HUES6 (cell line): ENCODE measurements around the gene RBMS1.

ENCODE experiments used
- H3K27ac ChIP-seq: 2 replicates; pipeline ENCODE4 v1.7.0; 2013; ENCODE audit warnings: low read depth, mild to moderate bottlenecking, low read length, inconsistent platforms
- H3K27me3 ChIP-seq: 2 replicates; pipeline ENCODE4 v1.6.1; 2013; ENCODE audit warnings: low read length; ENCODE audit not compliant: control insufficient read depth, insufficient read depth
- H3K36me3 ChIP-seq: 2 replicates; pipeline ENCODE4 v1.6.1; 2013; ENCODE audit warnings: low read length; ENCODE audit not compliant: control insufficient read depth, insufficient read depth
- H3K4me1 ChIP-seq: 2 replicates; pipeline ENCODE4 v1.6.1; 2013; ENCODE audit warnings: low read length; ENCODE audit not compliant: control insufficient read depth, insufficient read depth
- H3K4me3 ChIP-seq: 2 replicates; pipeline ENCODE4 v1.5.1; 2013; ENCODE audit warnings: low read depth, low read length
- H3K9ac ChIP-seq: one replicate; pipeline ENCODE4 v1.6.1; 2013; ENCODE audit warnings: mild to moderate bottlenecking, low read length
- H3K9me3 ChIP-seq: 2 replicates; pipeline ENCODE4 v1.6.1; 2013; ENCODE audit warnings: low read depth, low read length; ENCODE audit not compliant: control insufficient read depth, insufficient read depth

RBMS1 gene

GRCh38 chr2:160264308-160264707 is 229.3 kb downstream of the RBMS1 start:
- H3K27ac ChIP-seq: no peak overlapping the region
- H3K9me3 ChIP-seq: no peaks in the 10 kb centered on the region
- H3K4me3 ChIP-seq: no peak overlapping the region
- peaks cover 2% of the 10 kb centered on the region; the same call in 1 of the 2 replicates for H3K4me1 ChIP-seq
- H3K9ac ChIP-seq: no peak overlapping the region
- H3K27me3 ChIP-seq: peaks cover 7% of the 10 kb centered on the region
- H3K36me3 ChIP-seq: no peaks in the 10 kb centered on the region

- no peak overlapping the region for H3K27ac ChIP-seq
- H3K36me3 ChIP-seq: no peaks in the 10 kb centered on the region
- no peak overlapping the region for H3K9ac ChIP-seq
- no peaks in the 10 kb centered on the region for H3K9me3 ChIP-seq
- H3K27me3 ChIP-seq: no peaks in the 10 kb centered on the region
- peaks cover 5% of the 10 kb centered on the region; the same call in 1 of the 2 replicates for H3K4me1 ChIP-seq
- H3K4me3 ChIP-seq: no peak overlapping the region
Measured at GRCh38 chr2:160261732-160262131, 231.9 kb downstream of the RBMS1 start.

- Histone ChIP-seq H3K27ac (no peak overlapping the region), H3K9ac (no peak overlapping the region), H3K9me3 (no peaks in the 10 kb centered on the region), H3K36me3 (no peaks in the 10 kb centered on the region), H3K27me3 (no peaks in the 10 kb centered on the region), H3K4me1 (peaks cover 5% of the 10 kb centered on the region; the same call in 1 of the 2 replicates), H3K4me3 (no peak overlapping the region)
Measured at GRCh38 chr2:160258492-160258805, 235.2 kb downstream of the RBMS1 start.

- Histone ChIP-seq H3K9me3 (no peaks in the 10 kb centered on the region), H3K4me3 (no peak overlapping the region), H3K36me3 (no peaks in the 10 kb centered on the region), H3K4me1 (peaks cover 5% of the 10 kb centered on the region; the same call in 1 of the 2 replicates), H3K27ac (no peak overlapping the region), H3K9ac (no peak overlapping the region), H3K27me3 (no peaks in the 10 kb centered on the region)
Measured at GRCh38 chr2:160257743-160258491, 235.7 kb downstream of the RBMS1 start.

- no peaks in the 10 kb centered on the region for H3K9me3 ChIP-seq
- no peak overlapping the region for H3K4me3 ChIP-seq
- no peak overlapping the region for H3K27ac ChIP-seq
- no peaks in the 10 kb centered on the region for H3K27me3 ChIP-seq
- H3K36me3 ChIP-seq: no peaks in the 10 kb centered on the region
- no peak overlapping the region for H3K9ac ChIP-seq
- H3K4me1 ChIP-seq: peaks cover 5% of the 10 kb centered on the region; the same call in 1 of the 2 replicates
Measured at GRCh38 chr2:160257041-160257742, 236.4 kb downstream of the RBMS1 start.

- no peaks in the 10 kb centered on the region for H3K9me3 ChIP-seq
- H3K36me3 ChIP-seq: no peaks in the 10 kb centered on the region
- no peak overlapping the region for H3K9ac ChIP-seq
- H3K27ac ChIP-seq: no peak overlapping the region
- peaks cover 5% of the 10 kb centered on the region; the same call in 1 of the 2 replicates for H3K4me1 ChIP-seq
- H3K4me3 ChIP-seq: no peak overlapping the region
- H3K27me3 ChIP-seq: no peaks in the 10 kb centered on the region
Measured at GRCh38 chr2:160256507-160256906, 237.1 kb downstream of the RBMS1 start.

GRCh38 chr2:160255408-160255807 is 238.2 kb downstream of the RBMS1 start:
- Histone ChIP-seq H3K36me3 (no peaks in the 10 kb centered on the region), H3K9me3 (no peaks in the 10 kb centered on the region), H3K27ac (no peak overlapping the region), H3K9ac (no peak overlapping the region), H3K27me3 (no peaks in the 10 kb centered on the region), H3K4me1 (peaks cover 5% of the 10 kb centered on the region; the same call in 1 of the 2 replicates), H3K4me3 (no peak overlapping the region)

GRCh38 chr2:160254189-160254762 is 239.3 kb downstream of the RBMS1 start:
- no peak overlapping the region for H3K4me3 ChIP-seq
- peaks cover 5% of the 10 kb centered on the region; the same call in 1 of the 2 replicates for H3K4me1 ChIP-seq
- no peak overlapping the region for H3K9ac ChIP-seq
- no peak overlapping the region for H3K27ac ChIP-seq
- no peaks in the 10 kb centered on the region for H3K9me3 ChIP-seq
- no peaks in the 10 kb centered on the region for H3K27me3 ChIP-seq
- H3K36me3 ChIP-seq: no peaks in the 10 kb centered on the region

- Histone ChIP-seq H3K4me1 (peaks cover 5% of the 10 kb centered on the region; the same call in 1 of the 2 replicates), H3K27ac (no peak overlapping the region), H3K9me3 (no peaks in the 10 kb centered on the region), H3K36me3 (no peaks in the 10 kb centered on the region), H3K9ac (no peak overlapping the region), H3K27me3 (no peaks in the 10 kb centered on the region), H3K4me3 (no peak overlapping the region)
Measured at GRCh38 chr2:160253440-160254188, 240.0 kb downstream of the RBMS1 start.

- no peak overlapping the region for H3K4me3 ChIP-seq
- no peak overlapping the region for H3K27ac ChIP-seq
- H3K9ac ChIP-seq: no peak overlapping the region
- H3K4me1 ChIP-seq: peaks cover 5% of the 10 kb centered on the region; the same call in 1 of the 2 replicates
- no peaks in the 10 kb centered on the region for H3K36me3 ChIP-seq
- H3K27me3 ChIP-seq: no peaks in the 10 kb centered on the region
- H3K9me3 ChIP-seq: no peaks in the 10 kb centered on the region
Measured at GRCh38 chr2:160252900-160253299, 240.7 kb downstream of the RBMS1 start.
